ENCODE results near the gene HDAC4. TPM values are rescaled to one million over a fixed set of nuclear protein-coding genes. Genes with fewer than 3 reads are reported as not detected.

Gene HDAC4
- total and polyA plus RNA-seq, 4 donors: 2.9 to 37.2 (median 4.4) TPM

DNA sequence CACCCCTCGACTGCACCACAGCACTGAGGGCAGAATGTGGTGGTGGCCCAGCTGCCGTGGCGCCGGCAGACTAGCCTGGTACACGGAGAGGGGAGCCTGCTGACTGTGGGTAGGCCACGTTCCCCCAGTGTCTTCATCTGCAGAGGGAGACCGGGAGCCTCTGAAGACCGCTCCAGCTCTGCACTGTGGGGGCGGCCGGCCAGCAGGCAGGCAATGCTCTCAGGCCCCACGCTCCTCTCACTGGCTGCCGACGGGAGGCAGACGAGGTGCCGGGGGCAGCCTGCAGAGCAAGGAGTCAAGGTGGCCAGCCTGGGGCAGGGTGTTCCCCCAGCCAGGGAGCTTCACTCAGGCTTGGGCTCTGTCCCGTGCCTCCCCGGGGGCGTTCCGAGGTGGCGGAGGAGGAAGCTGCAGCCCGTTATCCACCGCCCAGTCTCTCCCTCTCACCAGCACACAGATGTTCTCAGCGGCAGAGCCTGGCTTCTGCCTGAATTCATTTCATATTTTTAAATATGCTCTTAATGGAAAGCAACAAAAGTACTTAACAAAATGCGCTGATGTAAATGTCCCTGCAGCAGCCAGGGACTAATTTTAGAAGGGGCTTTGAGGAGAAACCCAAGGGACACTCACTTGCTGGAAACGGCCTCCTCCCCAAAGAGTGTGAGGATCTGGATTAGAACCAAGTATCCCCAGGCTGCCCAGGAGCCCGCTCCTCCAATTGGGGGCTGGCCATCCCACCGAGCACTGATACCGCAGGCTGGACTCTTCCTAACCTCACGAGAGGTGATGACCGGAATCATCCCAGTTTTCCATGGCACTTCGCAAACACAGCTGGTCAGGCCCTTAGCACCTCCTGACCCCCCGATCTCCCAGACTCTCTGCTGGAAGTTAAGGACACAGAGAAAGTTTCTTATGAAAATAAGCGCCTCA is 87.8 kb downstream of the HDAC4 start:
- 88% methylated on average over 33 of the region's 33 CpGs for WGBS
- peaks cover 0 to 3% (median 0%) of the 10 kb centered on the region in 4 donors for H3K4me1 ChIP-seq (ENCODE audit: control insufficient read depth in 4 of 4, insufficient read depth in 4 of 4, low read length in 3 of 4)
- no peak overlapping the region for H3K4me3 ChIP-seq (ENCODE audit: low read depth in 1 of 3, low read length in 3 of 3)
- H3K9me3 ChIP-seq (ENCODE audit: control insufficient read depth in 4 of 4, low read length in 3 of 4): no peaks in the 10 kb centered on the region
- no peaks in the 10 kb centered on the region for H3K36me3 ChIP-seq (ENCODE audit: control insufficient read depth in 4 of 4, insufficient read depth in 3 of 4, low read depth in 1 of 4, low read length in 3 of 4)
- DNase-seq (ENCODE audit: low spot score): peak; percentile 31
- H3K27me3 ChIP-seq (ENCODE audit: control insufficient read depth in 4 of 4, insufficient read depth in 4 of 4, low read length in 3 of 4): no peaks in the 10 kb centered on the region
- TF ChIP-seq YY1 (IDR thresholded peaks at IDR 0.05) (no peak), SP1 (IDR thresholded peaks at IDR 0.05) (no peak), GABPA (IDR thresholded peaks at IDR 0.05 in 1 of 2, conservative IDR thresholded peaks at IDR 0.05 in 1 of 2) (no peak), HNF4G (IDR thresholded peaks at IDR 0.05) (no peak)
- TF ChIP-seq, protein P1, sequence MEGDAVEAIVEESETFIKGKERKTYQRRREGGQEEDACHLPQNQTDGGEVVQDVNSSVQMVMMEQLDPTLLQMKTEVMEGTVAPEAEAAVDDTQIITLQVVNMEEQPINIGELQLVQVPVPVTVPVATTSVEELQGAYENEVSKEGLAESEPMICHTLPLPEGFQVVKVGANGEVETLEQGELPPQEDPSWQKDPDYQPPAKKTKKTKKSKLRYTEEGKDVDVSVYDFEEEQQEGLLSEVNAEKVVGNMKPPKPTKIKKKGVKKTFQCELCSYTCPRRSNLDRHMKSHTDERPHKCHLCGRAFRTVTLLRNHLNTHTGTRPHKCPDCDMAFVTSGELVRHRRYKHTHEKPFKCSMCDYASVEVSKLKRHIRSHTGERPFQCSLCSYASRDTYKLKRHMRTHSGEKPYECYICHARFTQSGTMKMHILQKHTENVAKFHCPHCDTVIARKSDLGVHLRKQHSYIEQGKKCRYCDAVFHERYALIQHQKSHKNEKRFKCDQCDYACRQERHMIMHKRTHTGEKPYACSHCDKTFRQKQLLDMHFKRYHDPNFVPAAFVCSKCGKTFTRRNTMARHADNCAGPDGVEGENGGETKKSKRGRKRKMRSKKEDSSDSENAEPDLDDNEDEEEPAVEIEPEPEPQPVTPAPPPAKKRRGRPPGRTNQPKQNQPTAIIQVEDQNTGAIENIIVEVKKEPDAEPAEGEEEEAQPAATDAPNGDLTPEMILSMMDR (IDR thresholded peaks at IDR 0.05; ENCODE audit: low read depth, low read length, missing input control): no peak
- TF ChIP-seq, protein P2, sequence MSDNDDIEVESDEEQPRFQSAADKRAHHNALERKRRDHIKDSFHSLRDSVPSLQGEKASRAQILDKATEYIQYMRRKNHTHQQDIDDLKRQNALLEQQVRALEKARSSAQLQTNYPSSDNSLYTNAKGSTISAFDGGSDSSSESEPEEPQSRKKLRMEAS (IDR thresholded peaks at IDR 0.05): no peak
- TF ChIP-seq, protein P3, sequence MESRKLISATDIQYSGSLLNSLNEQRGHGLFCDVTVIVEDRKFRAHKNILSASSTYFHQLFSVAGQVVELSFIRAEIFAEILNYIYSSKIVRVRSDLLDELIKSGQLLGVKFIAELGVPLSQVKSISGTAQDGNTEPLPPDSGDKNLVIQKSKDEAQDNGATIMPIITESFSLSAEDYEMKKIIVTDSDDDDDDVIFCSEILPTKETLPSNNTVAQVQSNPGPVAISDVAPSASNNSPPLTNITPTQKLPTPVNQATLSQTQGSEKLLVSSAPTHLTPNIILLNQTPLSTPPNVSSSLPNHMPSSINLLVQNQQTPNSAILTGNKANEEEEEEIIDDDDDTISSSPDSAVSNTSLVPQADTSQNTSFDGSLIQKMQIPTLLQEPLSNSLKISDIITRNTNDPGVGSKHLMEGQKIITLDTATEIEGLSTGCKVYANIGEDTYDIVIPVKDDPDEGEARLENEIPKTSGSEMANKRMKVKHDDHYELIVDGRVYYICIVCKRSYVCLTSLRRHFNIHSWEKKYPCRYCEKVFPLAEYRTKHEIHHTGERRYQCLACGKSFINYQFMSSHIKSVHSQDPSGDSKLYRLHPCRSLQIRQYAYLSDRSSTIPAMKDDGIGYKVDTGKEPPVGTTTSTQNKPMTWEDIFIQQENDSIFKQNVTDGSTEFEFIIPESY (IDR thresholded peaks at IDR 0.05): no peak
- H3K9ac ChIP-seq (ENCODE audit: low read depth in 1 of 2, low read length in 2 of 2): no peak overlapping the region
- no peak overlapping the region for H3K27ac ChIP-seq (ENCODE audit: low read depth in 1 of 2, low read length in 2 of 2)

DNA sequence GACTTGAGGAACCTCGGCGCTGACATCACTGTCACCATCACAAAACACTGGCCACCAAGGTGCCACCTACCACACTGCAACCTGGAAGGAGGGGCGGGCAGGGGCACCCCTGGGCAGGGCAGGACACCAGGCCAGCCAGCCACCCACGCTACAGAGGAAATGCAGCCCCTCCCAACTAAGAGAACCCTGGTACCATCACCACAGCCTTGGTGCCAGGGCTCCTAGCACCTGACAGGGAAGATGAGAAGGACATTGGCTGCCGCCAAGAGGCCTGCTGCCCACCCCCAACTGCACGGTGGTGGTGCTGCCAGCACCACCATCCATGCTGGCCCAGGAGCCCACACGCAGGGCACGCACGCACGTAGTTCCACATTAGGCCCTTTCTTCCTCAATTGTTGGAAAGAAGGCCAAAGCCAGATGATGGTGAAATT is 88.7 kb downstream of the HDAC4 start:
- no peaks in the 10 kb centered on the region for H3K9me3 ChIP-seq (ENCODE audit: control insufficient read depth in 4 of 4, low read length in 3 of 4)
- no peaks in the 10 kb centered on the region for H3K36me3 ChIP-seq (ENCODE audit: control insufficient read depth in 4 of 4, insufficient read depth in 3 of 4, low read depth in 1 of 4, low read length in 3 of 4)
- no peaks in the 10 kb centered on the region for H3K27me3 ChIP-seq (ENCODE audit: control insufficient read depth in 4 of 4, insufficient read depth in 4 of 4, low read length in 3 of 4)
- no peak overlapping the region for H3K4me3 ChIP-seq (ENCODE audit: low read depth in 1 of 3, low read length in 3 of 3)
- WGBS: 96% methylated on average over 10 of the region's 10 CpGs
- H3K4me1 ChIP-seq (ENCODE audit: control insufficient read depth in 4 of 4, insufficient read depth in 4 of 4, low read length in 3 of 4): peaks cover 0 to under 1% (median 0%) of the 10 kb centered on the region in 4 donors
- no peak overlapping the region for H3K9ac ChIP-seq (ENCODE audit: low read depth in 1 of 2, low read length in 2 of 2)
- H3K27ac ChIP-seq (ENCODE audit: low read depth in 1 of 2, low read length in 2 of 2): no peak overlapping the region
- TF ChIP-seq FOXA1 (IDR thresholded peaks at IDR 0.05) (no peak), YY1 (IDR thresholded peaks at IDR 0.05) (no peak), RAD21 (IDR thresholded peaks at IDR 0.05) (no peak)
- TF ChIP-seq, protein P2 (IDR thresholded peaks at IDR 0.05): no peak
- TF ChIP-seq, protein P3 (IDR thresholded peaks at IDR 0.05): no peak
- DNase-seq (ENCODE audit: low spot score): peak; percentile 25
